Upper lobe of right lung (tissue), 1 donor: ENCODE results near the gene PPP1R8. TPM values are rescaled to one million over a fixed set of nuclear protein-coding genes. Genes with fewer than 3 reads are reported as not detected.
"Not testable (repeated sequence)": the region's sequence is repeated elsewhere in the genome, so short reads cannot be mapped to it uniquely, and the experiment has no call there.

Source experiments
- ATAC-seq: fragments of 200-7000 bp; cut with Tn5 transposase; one replicate; pipeline ENCODE4 v1.9.1; 2020; ENCODE audit warnings: mild to moderate bottlenecking, moderate library complexity
- DNase-seq: peaks from one replicate; pipeline ENCODE4 v3.0.0-alpha.2; 2020
- H3K27ac ChIP-seq: fragments of 200-600 bp; one replicate; pipeline ENCODE4 v1.8.0; 2022
- H3K27me3 ChIP-seq: fragments of 200-600 bp; one replicate; pipeline ENCODE4 v1.8.0; 2022; ENCODE audit warnings: mild to moderate bottlenecking
- H3K36me3 ChIP-seq: fragments of 200-600 bp; one replicate; pipeline ENCODE4 v1.8.0; 2022
- H3K4me1 ChIP-seq: fragments of 200-600 bp; one replicate; pipeline ENCODE4 v1.8.0; 2022
- H3K4me3 ChIP-seq: fragments of 200-600 bp; one replicate; pipeline ENCODE4 v1.8.0; 2022; ENCODE audit warnings: mild to moderate bottlenecking
- H3K9me3 ChIP-seq: fragments of 200-600 bp; one replicate; pipeline ENCODE4 v1.8.0; 2022
- CTCF ChIP-seq: fragments of 200-600 bp; IDR thresholded peaks from one replicate; pipeline ENCODE4 v1.8.0; 2022; ENCODE audit warnings: antibody characterized with exemption
- intact Hi-C: fragments of 100-400 bp; cut with DNase I; formaldehyde crosslinking; loops from one replicate; pipeline ENCODE4 v1.11.0; 2022
- total RNA-seq: library from RNA; stranded (reverse); fragmentation: NEBNext Ultra II Directional; extraction: Animal tissue kit (Norgen Biotek cat#: 25700); gene quantifications from one replicate; pipeline ENCODE4 v1.2.1, GENCODE V29; 2021
- donor health status: DM: no; HTN: yes; CAD: no; lungs with severe emphysema.

PPP1R8 gene
- total RNA-seq, 1 donor from 2014 or later: 33.0 TPM

GRCh38 chr1:27789540-27790041, 41.0 kb upstream of the PPP1R8 start:
- H3K27me3 ChIP-seq: no peaks in the 10 kb centered on the region
- no peak overlapping the region for H3K4me3 ChIP-seq
- intact Hi-C loops: no loop called here
- ATAC-seq (peak; percentile 82), DNase-seq (no peak)
- peaks cover 48% of the 10 kb centered on the region for H3K36me3 ChIP-seq
- no peaks in the 10 kb centered on the region for H3K9me3 ChIP-seq
- peaks cover 59% of the 10 kb centered on the region for H3K4me1 ChIP-seq
- peak overlapping the region; percentile 68 for H3K27ac ChIP-seq
- TF ChIP-seq CTCF: no peak

- Histone ChIP-seq H3K4me1 (peaks cover 52% of the 10 kb centered on the region), H3K27ac (peak overlapping the region; percentile 68), H3K36me3 (peaks cover 55% of the 10 kb centered on the region)
- H3K4me3 ChIP-seq, ATAC-seq, intact Hi-C loops, H3K9me3 ChIP-seq, H3K27me3 ChIP-seq, DNase-seq: not testable (repeated sequence)
Measured at GRCh38 chr1:27790270-27790669, 40.3 kb upstream of the PPP1R8 start.

GRCh38 chr1:27795601-27796000, 35.0 kb upstream of the PPP1R8 start:
- H3K36me3 ChIP-seq: peaks cover 88% of the 10 kb centered on the region

GRCh38 chr1:27804791-27805190, 25.8 kb upstream of the PPP1R8 start:
- no peak overlapping the region for H3K4me3 ChIP-seq
- no peak for DNase-seq
- H3K27me3 ChIP-seq: no peaks in the 10 kb centered on the region
- no peak for ATAC-seq
- H3K9me3 ChIP-seq: no peaks in the 10 kb centered on the region
- peaks cover 77% of the 10 kb centered on the region for H3K36me3 ChIP-seq
- intact Hi-C loops: no loop called here
- no peak for TF ChIP-seq CTCF
- no peaks in the 10 kb centered on the region for H3K4me1 ChIP-seq
- no peak overlapping the region for H3K27ac ChIP-seq

More at GRCh38 chr1:27795601-27796000, 35.0 kb upstream of the PPP1R8 start:
- no peak for TF ChIP-seq CTCF
- intact Hi-C loops: no loop called here
- Histone ChIP-seq H3K9me3 (no peaks in the 10 kb centered on the region), H3K4me1 (peaks cover 5% of the 10 kb centered on the region), H3K27me3 (no peaks in the 10 kb centered on the region), H3K27ac (no peak overlapping the region), H3K4me3 (no peak overlapping the region)
- no peak for DNase-seq
- no peak for ATAC-seq

- Histone ChIP-seq H3K4me1 (no peaks in the 10 kb centered on the region), H3K4me3 (no peak overlapping the region), H3K27me3 (no peaks in the 10 kb centered on the region), H3K27ac (no peak overlapping the region), H3K9me3 (no peaks in the 10 kb centered on the region), H3K36me3 (peaks cover 73% of the 10 kb centered on the region)
- intact Hi-C loops: no loop called here
- TF ChIP-seq CTCF: no peak
- no peak for DNase-seq
- ATAC-seq: no peak
Measured at GRCh38 chr1:27806758-27807157, 23.8 kb upstream of the PPP1R8 start.

GRCh38 chr1:27807385-27807784, 23.2 kb upstream of the PPP1R8 start:
- Histone ChIP-seq H3K36me3 (peaks cover 73% of the 10 kb centered on the region), H3K27ac (no peak overlapping the region), H3K27me3 (no peaks in the 10 kb centered on the region), H3K9me3 (no peaks in the 10 kb centered on the region), H3K4me1 (no peaks in the 10 kb centered on the region), H3K4me3 (no peak overlapping the region)
- no peak for DNase-seq
- TF ChIP-seq CTCF: no peak
- intact Hi-C loops: no loop called here
- no peak for ATAC-seq

- ATAC-seq, intact Hi-C loops, H3K4me3 ChIP-seq, H3K27me3 ChIP-seq, H3K9me3 ChIP-seq, H3K4me1 ChIP-seq, H3K27ac ChIP-seq, DNase-seq: not testable (repeated sequence)
- H3K36me3 ChIP-seq: peaks cover 73% of the 10 kb centered on the region
Measured at GRCh38 chr1:27808131-27808530, 22.5 kb upstream of the PPP1R8 start.
